HEK293T (cell line): Measurements from ENCODE around the gene YPEL1.

Source experiments
- ARNT ChIP-seq: fragments of 450-650 bp; IDR thresholded peaks from 2 replicates; pipeline ENCODE4 v1.6.1; 2017; ENCODE audit warnings: mild to moderate bottlenecking
- BHLHE40 ChIP-seq: fragments of 450-650 bp; IDR thresholded peaks from 2 replicates; pipeline ENCODE4 v1.6.1; 2016; ENCODE audit warnings: mild to moderate bottlenecking, moderate library complexity, borderline replicate concordance
- CTBP1 ChIP-seq: fragments of 450-650 bp; IDR thresholded peaks from 2 replicates; pipeline ENCODE4 v1.6.1; 2016; ENCODE audit warnings: borderline replicate concordance
- ELF4 ChIP-seq: fragments of 450-650 bp; IDR thresholded peaks from 2 replicates; pipeline ENCODE4 v1.6.1; 2017; ENCODE audit warnings: antibody characterized with exemption
- FOXA1 ChIP-seq: fragments of 450-650 bp; IDR thresholded peaks from 2 replicates; pipeline ENCODE4 v1.6.1; 2016; ENCODE audit warnings: mild to moderate bottlenecking
- FOXK2 ChIP-seq: fragments of 450-650 bp; IDR thresholded peaks from 2 replicates; pipeline ENCODE4 v1.6.1; 2016; ENCODE audit warnings: mild to moderate bottlenecking
- FOXM1 ChIP-seq: fragments of 450-650 bp; IDR thresholded peaks from 2 replicates; pipeline ENCODE4 v1.6.1; 2017; ENCODE audit warnings: mild to moderate bottlenecking, borderline replicate concordance
- HDGF ChIP-seq: fragments of 450-650 bp; IDR thresholded peaks from 2 replicates; pipeline ENCODE4 v1.6.1; 2017; ENCODE audit warnings: antibody characterized with exemption, borderline replicate concordance
- PKNOX1 ChIP-seq: fragments of 450-650 bp; IDR thresholded peaks from 2 replicates; pipeline ENCODE4 v1.6.1; 2016
- SP1 ChIP-seq: fragments of 450-650 bp; IDR thresholded peaks from 2 replicates; pipeline ENCODE4 v1.6.1; 2017
- SUZ12 ChIP-seq: fragments of 450-650 bp; IDR thresholded peaks from 2 replicates; pipeline ENCODE4 v1.6.1; 2016; ENCODE audit warnings: mild to moderate bottlenecking
- TARDBP ChIP-seq: fragments of 450-650 bp; IDR thresholded peaks from 2 replicates; pipeline ENCODE4 v1.6.1; 2016

GRCh38 chr22:21672107-21672629 is 63.4 kb downstream of the YPEL1 start:
- TF ChIP-seq FOXK2, result no peak
- no peak for TF ChIP-seq ARNT
- no peak for TF ChIP-seq SUZ12
- TF ChIP-seq SP1, result no peak
- TF ChIP-seq BHLHE40, result no peak
- no peak for TF ChIP-seq FOXM1
- TF ChIP-seq HDGF, result no peak
- TF ChIP-seq CTBP1, result no peak
- no peak for TF ChIP-seq PKNOX1
- no peak for TF ChIP-seq ELF4
- no peak for TF ChIP-seq FOXA1
- TF ChIP-seq TARDBP, result no peak
